ENCODE results near the gene SLIT3. TPM values are rescaled to one million over a fixed set of nuclear protein-coding genes. Genes with fewer than 3 reads are reported as not detected.

Gene SLIT3
- total and polyA plus RNA-seq, 10 of the 15 experiments (the other 5 are each of a cell fraction or from before 2014, with no cell fraction given) = 0.05 TPM; not detected in 9

GRCh38 chr5:168976311-168976970, 324.5 kb downstream of the SLIT3 start:
- no peak for ATAC-seq
- TF ChIP-seq EP300 (IDR thresholded peaks at IDR 0.05; ENCODE audit: borderline replicate concordance in 1 of 2, control insufficient read depth in 1 of 2, low read depth in 2 of 2, low read length in 2 of 2) = no peak
- BruUV-seq (replicated peaks) = no TSS peak
- H3K9me3 ChIP-seq (replicated peaks; ENCODE audit: control insufficient read depth, insufficient read depth, low read length) = no peaks in the 10 kb centered on the region
- no peak overlapping the region for H3K9ac ChIP-seq (ENCODE audit: control insufficient read depth, insufficient read depth, low read length)
- in situ Hi-C loops (cut with MboI) = no loop called here
- H3K4me1 ChIP-seq (ENCODE audit: control insufficient read depth, insufficient read depth, low read length) = no peaks in the 10 kb centered on the region
- DNase-seq (ENCODE audit: low read depth, low spot score) = no peak
- no peak overlapping the region for H3K27ac ChIP-seq (ENCODE audit: control insufficient read depth, insufficient read depth)
- H2AFZ ChIP-seq (ENCODE audit: control insufficient read depth, low read depth, low read length) = no peak overlapping the region
- CTCF ChIA-PET = interaction anchor here (1.1 kb wide), 1 partner anchor 11 kb away, joined by 3 read pairs; no protein-coding TSS in a partner anchor
- no peak overlapping the region for H3K4me2 ChIP-seq (ENCODE audit: control insufficient read depth, insufficient read depth)
- FAIRE-seq = no peak
- intact Hi-C loops (cut with micrococcal nuclease; ENCODE audit: unreplicated experiment) = no loop called here
- H3K79me2 ChIP-seq (ENCODE audit: control insufficient read depth, insufficient read depth, low read length) = no peaks in the 10 kb centered on the region
- H3K36me3 ChIP-seq (ENCODE audit: control insufficient read depth in 2 of 2, insufficient read depth in 2 of 2, low read length in 1 of 2) = no peaks in the 10 kb centered on the region
- H3K27me3 ChIP-seq (replicated peaks in 1 of 2; ENCODE audit: control insufficient read depth in 2 of 2, insufficient read depth in 2 of 2, low read length in 1 of 2) = peaks cover 3% of the 10 kb centered on the region in 2 experiments; a peak in 3 of 4 replicates
- RAD21 ChIA-PET (ENCODE audit: unreplicated experiment) = no interaction called here
- SMC1A ChIA-PET (ENCODE audit: uncharacterized antibody, unreplicated experiment) = interaction anchor here (1.5 kb wide), 1 partner anchor 13 kb away, joined by 3 read pairs; no protein-coding TSS in a partner anchor
- 19% methylated on average over 3 of the region's 3 CpGs for WGBS (ENCODE audit: insufficient coverage, insufficient replicate concordance, low lambda C conversion rate, missing lambda C conversion rate)
- POLR2A ChIA-PET = no interaction called here
- no peaks in the 10 kb centered on the region for H4K20me1 ChIP-seq (ENCODE audit: control insufficient read depth, insufficient read depth)
- no peak overlapping the region for H3K4me3 ChIP-seq

DNA sequence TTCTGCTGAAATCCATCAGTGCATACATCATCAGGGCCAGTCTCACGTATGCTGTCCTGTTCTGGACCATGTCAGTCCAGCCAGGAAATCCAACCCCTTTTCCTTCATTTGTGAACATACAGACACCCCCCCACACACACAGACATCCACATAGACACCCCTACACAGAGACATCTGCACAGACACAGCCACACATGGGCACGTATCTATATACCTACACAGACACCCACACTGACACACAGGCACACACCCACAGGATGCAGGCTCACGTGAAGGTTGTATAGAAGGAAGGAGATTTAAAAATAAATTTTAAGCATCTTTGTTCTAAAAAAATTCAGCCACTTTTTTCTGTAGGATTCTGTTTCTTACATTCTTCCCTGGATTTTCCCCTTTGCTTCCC, 325.6 kb downstream of the SLIT3 start:
- Histone ChIP-seq H3K27me3 (replicated peaks in 1 of 2; ENCODE audit: control insufficient read depth in 2 of 2, insufficient read depth in 2 of 2, low read length in 1 of 2) (peaks cover 3% of the 10 kb centered on the region in 2 experiments; a peak in 3 of 4 replicates), H4K20me1 (ENCODE audit: control insufficient read depth, insufficient read depth) (no peaks in the 10 kb centered on the region), H3K4me3 (no peak overlapping the region), H3K4me1 (ENCODE audit: control insufficient read depth, insufficient read depth, low read length) (no peaks in the 10 kb centered on the region), H3K27ac (ENCODE audit: control insufficient read depth, insufficient read depth) (no peak overlapping the region), H3K9ac (ENCODE audit: control insufficient read depth, insufficient read depth, low read length) (no peak overlapping the region), H3K79me2 (ENCODE audit: control insufficient read depth, insufficient read depth, low read length) (no peaks in the 10 kb centered on the region), H3K4me2 (ENCODE audit: control insufficient read depth, insufficient read depth) (no peak overlapping the region), H2AFZ (ENCODE audit: control insufficient read depth, low read depth, low read length) (no peak overlapping the region), H3K9me3 (replicated peaks; ENCODE audit: control insufficient read depth, insufficient read depth, low read length) (no peaks in the 10 kb centered on the region), H3K36me3 (ENCODE audit: control insufficient read depth in 2 of 2, insufficient read depth in 2 of 2, low read length in 1 of 2) (no peaks in the 10 kb centered on the region)
- in situ Hi-C loops (cut with MboI) = no loop called here
- no peak for DNase-seq (ENCODE audit: low read depth, low spot score)
- BruUV-seq (replicated peaks) = no TSS peak
- FAIRE-seq = no peak
- CTCF ChIA-PET = no interaction called here
- intact Hi-C loops (cut with micrococcal nuclease; ENCODE audit: unreplicated experiment) = no loop called here
- SMC1A ChIA-PET (ENCODE audit: uncharacterized antibody, unreplicated experiment) = interaction anchor here (1.5 kb wide), 1 partner anchor 14 kb away, joined by 3 read pairs; no protein-coding TSS in a partner anchor
- whole genome bisulfite sequencing (ENCODE audit: insufficient coverage, insufficient replicate concordance, low lambda C conversion rate, missing lambda C conversion rate) = 0% methylated on average over 3 of the region's 3 CpGs
- POLR2A ChIA-PET = no interaction called here
- RAD21 ChIA-PET (ENCODE audit: unreplicated experiment) = no interaction called here
- no peak for ATAC-seq
- TF ChIP-seq PAX5 (IDR thresholded peaks at IDR 0.05; ENCODE audit: borderline replicate concordance, low read depth, low read length) = no peak
- no peak for TF ChIP-seq SP1 (IDR thresholded peaks at IDR 0.05; ENCODE audit: low read depth, low read length)
- TF ChIP-seq PML (IDR thresholded peaks at IDR 0.05; ENCODE audit: low read length) = no peak
- no peak for TF ChIP-seq HDAC6 (IDR thresholded peaks at IDR 0.05; ENCODE audit: unreplicated experiment)
- no peak for TF ChIP-seq ZZZ3 (IDR thresholded peaks at IDR 0.05; ENCODE audit: control insufficient read depth, insufficient read length, low read depth)
- TF ChIP-seq ZNF622 (IDR thresholded peaks at IDR 0.05) = no peak
- no peak for TF ChIP-seq CHD4 (IDR thresholded peaks at IDR 0.05)
- TF ChIP-seq ESRRA (IDR thresholded peaks at IDR 0.05; ENCODE audit: low read length) = no peak
- no peak for TF ChIP-seq TARDBP (IDR thresholded peaks at IDR 0.05; ENCODE audit: borderline replicate concordance)
- no peak for TF ChIP-seq ZNF384 (IDR thresholded peaks at IDR 0.05; ENCODE audit: borderline replicate concordance, low read depth, low read length)
- TF ChIP-seq CHD2 (IDR thresholded peaks at IDR 0.05; ENCODE audit: borderline replicate concordance, low read depth, low read length) = no peak
- no peak for TF ChIP-seq FOXM1 (IDR thresholded peaks at IDR 0.05; ENCODE audit: low read depth, low read length)
- TF ChIP-seq RELA (IDR thresholded peaks at IDR 0.05; ENCODE audit: borderline replicate concordance, partially characterized antibody) = no peak
- TF ChIP-seq, protein P1, sequence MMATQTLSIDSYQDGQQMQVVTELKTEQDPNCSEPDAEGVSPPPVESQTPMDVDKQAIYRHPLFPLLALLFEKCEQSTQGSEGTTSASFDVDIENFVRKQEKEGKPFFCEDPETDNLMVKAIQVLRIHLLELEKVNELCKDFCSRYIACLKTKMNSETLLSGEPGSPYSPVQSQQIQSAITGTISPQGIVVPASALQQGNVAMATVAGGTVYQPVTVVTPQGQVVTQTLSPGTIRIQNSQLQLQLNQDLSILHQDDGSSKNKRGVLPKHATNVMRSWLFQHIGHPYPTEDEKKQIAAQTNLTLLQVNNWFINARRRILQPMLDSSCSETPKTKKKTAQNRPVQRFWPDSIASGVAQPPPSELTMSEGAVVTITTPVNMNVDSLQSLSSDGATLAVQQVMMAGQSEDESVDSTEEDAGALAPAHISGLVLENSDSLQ (IDR thresholded peaks at IDR 0.05) = no peak
